ENCODE results near the gene ZNF740.

Gene ZNF740

DNA sequence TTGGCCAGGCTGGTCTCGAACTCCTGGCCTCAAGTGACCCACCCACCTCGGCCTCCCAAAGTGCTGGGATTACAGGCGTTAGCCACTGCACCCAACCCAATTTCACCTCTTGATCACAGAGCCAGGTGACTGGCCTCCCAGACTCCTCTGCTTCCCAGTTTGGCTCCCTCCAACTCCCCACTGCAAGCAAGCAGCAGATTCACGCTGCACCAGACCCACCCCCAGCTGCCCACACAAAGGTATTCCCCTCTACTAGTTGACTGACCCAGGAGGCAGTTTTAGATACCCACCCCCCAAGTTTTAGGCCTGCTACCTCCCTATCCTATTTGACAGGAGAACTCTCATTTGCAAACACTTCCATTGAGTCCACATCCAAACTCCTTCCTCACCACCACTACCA lies 46.3 kb downstream of the ZNF740 start:
- H3K4me3 ChIP-seq (ENCODE audit: low read length): no peak overlapping the region
- TF ChIP-seq, protein P1, sequence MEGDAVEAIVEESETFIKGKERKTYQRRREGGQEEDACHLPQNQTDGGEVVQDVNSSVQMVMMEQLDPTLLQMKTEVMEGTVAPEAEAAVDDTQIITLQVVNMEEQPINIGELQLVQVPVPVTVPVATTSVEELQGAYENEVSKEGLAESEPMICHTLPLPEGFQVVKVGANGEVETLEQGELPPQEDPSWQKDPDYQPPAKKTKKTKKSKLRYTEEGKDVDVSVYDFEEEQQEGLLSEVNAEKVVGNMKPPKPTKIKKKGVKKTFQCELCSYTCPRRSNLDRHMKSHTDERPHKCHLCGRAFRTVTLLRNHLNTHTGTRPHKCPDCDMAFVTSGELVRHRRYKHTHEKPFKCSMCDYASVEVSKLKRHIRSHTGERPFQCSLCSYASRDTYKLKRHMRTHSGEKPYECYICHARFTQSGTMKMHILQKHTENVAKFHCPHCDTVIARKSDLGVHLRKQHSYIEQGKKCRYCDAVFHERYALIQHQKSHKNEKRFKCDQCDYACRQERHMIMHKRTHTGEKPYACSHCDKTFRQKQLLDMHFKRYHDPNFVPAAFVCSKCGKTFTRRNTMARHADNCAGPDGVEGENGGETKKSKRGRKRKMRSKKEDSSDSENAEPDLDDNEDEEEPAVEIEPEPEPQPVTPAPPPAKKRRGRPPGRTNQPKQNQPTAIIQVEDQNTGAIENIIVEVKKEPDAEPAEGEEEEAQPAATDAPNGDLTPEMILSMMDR (IDR thresholded peaks at IDR 0.05; ENCODE audit: insufficient read depth, low read depth, low read length, missing control alignments): no peak
- DNase-seq (ENCODE audit: low read depth): no peak

DNA sequence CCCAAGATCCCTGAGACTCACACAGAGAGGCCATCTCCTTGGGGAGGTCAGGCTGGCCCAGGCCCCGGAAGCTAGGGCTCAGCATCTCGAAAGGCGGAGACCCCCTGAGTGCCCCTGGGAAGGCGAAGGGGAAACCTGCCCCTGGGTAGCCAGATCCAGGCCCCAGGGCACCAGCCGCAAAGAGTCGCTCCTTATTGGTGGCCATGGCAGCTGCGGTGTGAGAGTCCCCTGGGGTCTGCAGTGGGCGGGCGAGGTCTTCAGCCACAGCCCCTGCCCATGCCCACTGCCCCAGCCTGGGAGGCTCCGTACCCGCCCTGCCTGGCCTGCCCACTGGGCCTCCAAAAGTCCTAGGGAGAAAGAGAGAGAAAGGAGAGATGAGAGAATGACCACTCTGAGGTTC lies 46.8 kb downstream of the ZNF740 start:
- no peak overlapping the region for H3K4me3 ChIP-seq (ENCODE audit: low read length)
- no peak for DNase-seq (ENCODE audit: low read depth)
- TF ChIP-seq, protein P1 (IDR thresholded peaks at IDR 0.05; ENCODE audit: insufficient read depth, low read depth, low read length, missing control alignments): no peak

DNA sequence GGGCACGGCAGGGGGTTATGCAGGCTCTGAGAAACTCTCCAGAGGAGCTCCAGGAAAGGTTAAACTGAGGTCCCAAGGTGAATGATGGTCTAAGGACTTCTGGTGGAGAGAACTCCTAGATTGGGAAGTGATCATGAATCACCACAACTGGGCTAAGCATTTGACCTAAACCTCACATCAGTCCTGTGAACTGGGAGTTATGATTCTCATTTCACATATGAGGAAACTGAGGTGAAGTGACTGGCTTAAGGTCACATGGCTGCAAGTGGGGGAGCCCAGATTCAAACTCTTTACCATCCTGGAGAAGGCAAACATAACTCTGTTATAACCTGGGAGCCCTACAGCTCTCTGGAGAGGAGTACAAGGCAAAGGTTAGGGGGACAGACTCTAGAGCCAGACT lies 47.3 kb downstream of the ZNF740 start:
- DNase-seq (ENCODE audit: low read depth): no peak
- H3K4me3 ChIP-seq (ENCODE audit: low read length): no peak overlapping the region
- TF ChIP-seq, protein P1 (IDR thresholded peaks at IDR 0.05; ENCODE audit: insufficient read depth, low read depth, low read length, missing control alignments): no peak

DNA sequence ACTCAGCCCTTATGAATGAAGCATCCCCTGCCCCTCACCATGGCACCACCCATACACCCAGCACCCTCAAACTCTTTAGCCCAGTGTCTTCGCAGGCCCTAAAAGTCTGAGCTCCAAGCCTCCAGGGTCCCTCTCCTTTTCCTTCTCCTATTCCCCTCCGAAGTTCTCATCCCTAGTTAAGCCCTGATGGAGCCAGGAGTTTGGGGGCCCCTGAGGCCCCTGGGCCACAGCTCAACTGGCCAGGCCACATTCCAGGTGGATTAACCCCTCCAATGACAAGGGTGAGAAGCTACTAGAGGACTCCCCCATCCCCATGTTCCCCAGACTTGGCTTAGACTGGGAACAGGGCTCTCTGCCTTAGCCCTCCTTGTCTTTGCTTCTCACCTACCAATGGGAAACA lies 48.9 kb downstream of the ZNF740 start:
- no peak for DNase-seq (ENCODE audit: low read depth)
- TF ChIP-seq, protein P1 (IDR thresholded peaks at IDR 0.05; ENCODE audit: insufficient read depth, low read depth, low read length, missing control alignments): no peak
- peak overlapping the region; percentile 95 for H3K4me3 ChIP-seq (ENCODE audit: low read length)

DNA sequence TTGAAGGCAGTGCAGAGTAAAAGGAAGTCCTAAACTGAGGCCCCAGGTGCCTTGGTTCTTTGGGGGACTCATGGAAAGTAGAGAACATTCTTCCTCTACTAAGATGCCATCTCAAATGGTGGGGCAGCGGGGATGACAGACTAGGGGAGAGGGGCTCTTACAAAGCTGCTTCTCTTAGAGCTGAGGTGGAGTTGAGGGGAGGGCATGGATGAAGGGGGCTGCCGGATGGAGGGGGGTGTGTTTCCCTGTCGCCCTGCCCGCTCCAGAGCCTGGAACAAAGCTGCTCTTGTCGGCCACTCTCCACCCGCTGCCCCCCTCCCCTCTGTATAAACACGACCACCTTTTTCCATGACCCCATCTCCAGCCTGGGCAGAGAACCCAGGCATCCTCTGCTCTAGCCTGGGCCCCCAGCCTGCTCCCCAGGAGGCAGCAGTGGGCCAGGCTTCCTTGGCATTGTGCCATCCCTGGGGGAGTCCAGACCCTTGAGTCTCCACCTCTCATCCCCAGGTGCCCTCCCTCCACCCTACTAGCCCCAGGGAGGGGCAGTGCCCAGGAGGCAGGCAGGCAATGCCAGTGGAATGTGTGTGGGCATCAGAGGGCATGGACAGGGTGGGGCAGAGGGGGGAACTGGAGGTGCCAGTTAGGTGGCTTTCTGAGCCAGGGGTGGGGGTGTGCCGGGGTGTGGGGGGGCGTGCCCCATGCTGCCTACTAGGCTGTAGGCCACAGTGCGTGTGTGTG lies 49.8 kb downstream of the ZNF740 start:
- TF ChIP-seq, protein P1 (IDR thresholded peaks at IDR 0.05; ENCODE audit: insufficient read depth, low read depth, low read length, missing control alignments): no peak
- peak; percentile 88 for DNase-seq (ENCODE audit: low read depth)
- H3K4me3 ChIP-seq (ENCODE audit: low read length): peak overlapping the region; percentile 95

DNA sequence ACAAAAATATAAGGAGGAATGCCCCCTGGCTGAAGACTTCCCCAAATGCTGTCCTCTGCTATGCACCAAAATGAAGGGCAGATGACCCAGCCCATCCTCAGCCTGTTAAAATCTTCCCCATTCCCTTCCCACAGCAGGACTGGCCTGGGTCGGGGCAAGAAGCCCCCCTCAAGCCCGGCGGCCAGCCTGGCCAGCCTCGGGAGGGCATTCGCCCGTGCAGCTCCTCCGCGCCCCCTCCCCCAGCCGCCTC lies 51.1 kb downstream of the ZNF740 start:
- peak overlapping the region; percentile 95 for H3K4me3 ChIP-seq (ENCODE audit: low read length)
- no peak for DNase-seq (ENCODE audit: low read depth)
- TF ChIP-seq, protein P1 (IDR thresholded peaks at IDR 0.05; ENCODE audit: insufficient read depth, low read depth, low read length, missing control alignments): no peak

DNA sequence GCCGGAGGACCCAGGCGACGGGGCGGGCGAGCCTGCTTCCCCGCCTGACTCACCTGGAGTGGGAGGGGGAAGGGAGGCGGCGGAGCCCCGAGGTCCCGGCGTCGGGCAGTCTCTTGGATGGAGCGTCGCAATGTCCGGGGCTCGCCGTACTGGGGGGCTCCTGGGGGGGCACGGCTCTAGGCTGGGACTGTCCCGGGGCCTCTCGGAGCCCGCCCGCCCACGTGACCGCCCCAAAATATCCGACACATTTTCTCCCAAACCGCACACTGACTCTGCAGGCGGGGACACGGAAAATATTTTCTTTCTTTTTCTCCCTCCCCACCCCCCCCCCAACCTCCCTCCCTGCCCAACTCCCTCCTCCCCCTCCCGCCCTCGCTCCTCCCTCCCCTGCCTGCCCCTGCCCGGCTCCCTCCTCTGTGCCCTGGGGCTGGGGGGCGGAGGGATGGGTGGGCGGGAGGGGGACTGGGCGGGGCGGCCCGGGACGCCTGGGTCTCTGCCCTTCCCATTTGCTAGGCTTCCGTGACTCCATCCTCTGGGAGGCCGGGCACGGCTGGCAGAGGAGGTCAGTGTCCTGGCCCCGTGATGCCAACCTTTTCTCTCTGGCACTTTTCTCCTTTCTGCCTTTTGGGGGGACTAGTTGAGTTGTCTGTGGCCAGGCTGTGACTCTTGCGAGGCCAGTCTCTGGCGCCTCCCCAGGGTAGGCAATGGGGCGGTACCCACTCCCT lies 51.6 kb downstream of the ZNF740 start, which contains the start of gene RARG:
Gene RARG, minus strand, starts transcription at position 289 of the 725 bp plus-strand sequence. CDS start 4,664 bp downstream, outside the sequence.
- H3K4me3 ChIP-seq (ENCODE audit: low read length): peak within 1 kb of the TSS; percentile 95
- peak; percentile 81 for DNase-seq (ENCODE audit: low read depth)
- TF ChIP-seq, protein P1 (IDR thresholded peaks at IDR 0.05; ENCODE audit: insufficient read depth, low read depth, low read length, missing control alignments): no peak
